ENCODE measurements around the gene GIT2. TPM values are rescaled to one million over a fixed set of nuclear protein-coding genes. Genes with fewer than 3 reads are reported as not detected.

The GIT2 gene
- total RNA-seq, 1 donor from 2014 or later = 50.5 TPM

GRCh38 chr12:109897029-109897428 is 99.1 kb downstream of the GIT2 start:
- Histone ChIP-seq H3K27ac (replicated peaks) (no peak overlapping the region), H3K4me1 (peaks cover 25% of the 10 kb centered on the region), H3K27me3 (ENCODE audit: low read depth) (no peaks in the 10 kb centered on the region), H3K4me3 (no peak overlapping the region), H3K9me3 (replicated peaks) (no peaks in the 10 kb centered on the region), H3K36me3 (no peaks in the 10 kb centered on the region)
- intact Hi-C loops (cut with micrococcal nuclease) = no loop called here
- TF ChIP-seq CTCF (IDR thresholded peaks at IDR 0.05; ENCODE audit: borderline replicate concordance) = no peak
- no peak for DNase-seq

DNA sequence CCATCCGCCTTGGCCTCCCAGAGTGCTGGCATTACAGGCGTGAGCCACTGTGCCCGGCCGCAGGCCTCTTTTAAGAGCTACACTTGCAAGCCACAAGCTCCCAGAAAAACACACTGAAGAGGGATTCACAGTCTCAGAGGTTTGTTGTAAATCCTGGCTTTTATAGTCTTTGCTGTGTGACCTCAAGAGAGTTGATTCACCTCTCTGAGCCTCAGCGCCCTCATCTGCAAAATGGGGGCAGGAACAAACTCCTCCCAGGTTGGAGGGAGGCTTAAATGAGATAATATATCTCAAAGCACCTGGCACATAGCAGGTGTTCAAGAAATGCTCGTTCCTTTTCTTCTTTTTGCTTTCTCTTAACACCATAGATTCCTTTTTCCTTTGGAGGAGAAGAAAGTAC is 100.0 kb downstream of the GIT2 start:
- no peak overlapping the region for H3K27ac ChIP-seq (replicated peaks)
- H3K27me3 ChIP-seq (ENCODE audit: low read depth) = no peaks in the 10 kb centered on the region
- H3K4me1 ChIP-seq = peaks cover 16% of the 10 kb centered on the region
- no peak for DNase-seq
- H3K4me3 ChIP-seq = no peak overlapping the region
- H3K9me3 ChIP-seq (replicated peaks) = no peaks in the 10 kb centered on the region
- H3K36me3 ChIP-seq = no peaks in the 10 kb centered on the region
- intact Hi-C loops (cut with micrococcal nuclease) = no loop called here
- no peak for TF ChIP-seq CTCF (IDR thresholded peaks at IDR 0.05; ENCODE audit: borderline replicate concordance)

- Histone ChIP-seq H3K4me1 (peaks cover 7% of the 10 kb centered on the region), H3K9me3 (replicated peaks) (no peaks in the 10 kb centered on the region), H3K36me3 (no peaks in the 10 kb centered on the region), H3K4me3 (no peak overlapping the region), H3K27me3 (ENCODE audit: low read depth) (no peaks in the 10 kb centered on the region), H3K27ac (replicated peaks) (no peak overlapping the region)
- TF ChIP-seq CTCF (IDR thresholded peaks at IDR 0.05; ENCODE audit: borderline replicate concordance) = no peak
- DNase-seq = no peak
- intact Hi-C loops (cut with micrococcal nuclease) = no loop called here
Observed at GRCh38 chr12:109894939-109895338, 101.2 kb downstream of the GIT2 start.

DNA sequence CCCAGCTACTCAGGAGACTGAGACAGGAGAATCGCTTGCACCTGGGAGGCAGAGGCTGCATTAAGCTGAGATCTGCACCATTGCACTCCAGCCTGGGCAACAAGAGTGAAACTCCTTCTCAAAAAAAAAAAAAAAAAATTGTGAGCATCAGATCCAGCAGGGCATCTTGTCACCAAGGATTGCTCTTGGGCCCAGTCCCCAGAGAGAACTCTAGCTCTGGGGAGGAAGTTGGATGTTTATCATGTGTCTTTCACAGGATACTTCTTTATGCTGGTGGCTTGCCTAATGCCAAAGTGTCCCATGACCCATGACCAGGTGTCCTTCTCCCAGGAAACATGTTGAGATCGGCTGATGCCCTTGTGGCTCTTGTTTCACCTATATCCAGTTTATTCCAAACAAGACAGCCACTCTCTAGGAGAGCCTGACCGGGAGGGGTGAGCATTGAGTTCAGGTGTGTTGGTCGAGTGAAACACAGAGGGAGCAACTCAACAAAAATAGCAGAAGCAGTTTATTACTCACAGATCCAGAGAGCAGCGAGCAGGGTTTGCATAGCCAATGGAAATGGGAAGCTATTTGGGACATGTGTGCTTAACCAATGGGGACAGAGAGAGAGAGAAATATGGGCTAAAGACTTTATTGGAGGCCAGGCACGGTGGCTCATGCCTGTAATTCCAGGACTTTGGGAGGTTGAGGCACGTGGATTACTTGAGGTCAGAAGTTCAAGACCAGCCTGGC is 102.7 kb downstream of the GIT2 start:
- no peaks in the 10 kb centered on the region for H3K27me3 ChIP-seq (ENCODE audit: low read depth)
- intact Hi-C loops (cut with micrococcal nuclease) = no loop called here
- H3K36me3 ChIP-seq = no peaks in the 10 kb centered on the region
- H3K9me3 ChIP-seq (replicated peaks) = no peaks in the 10 kb centered on the region
- no peak overlapping the region for H3K4me3 ChIP-seq
- no peak for DNase-seq
- peaks cover 11% of the 10 kb centered on the region for H3K4me1 ChIP-seq
- H3K27ac ChIP-seq (replicated peaks) = no peak overlapping the region
- no peak for TF ChIP-seq CTCF (IDR thresholded peaks at IDR 0.05; ENCODE audit: borderline replicate concordance)

GRCh38 chr12:109892748-109893147 is 103.4 kb downstream of the GIT2 start:
- intact Hi-C loops (cut with micrococcal nuclease) = no loop called here

More at GRCh38 chr12:109892748-109893147, 103.4 kb downstream of the GIT2 start:
- Histone ChIP-seq H3K9me3 (replicated peaks) (no peaks in the 10 kb centered on the region), H3K36me3 (no peaks in the 10 kb centered on the region), H3K4me1 (peaks cover 18% of the 10 kb centered on the region), H3K4me3 (no peak overlapping the region), H3K27ac (replicated peaks) (no peak overlapping the region), H3K27me3 (ENCODE audit: low read depth) (no peaks in the 10 kb centered on the region)
- TF ChIP-seq CTCF (IDR thresholded peaks at IDR 0.05; ENCODE audit: borderline replicate concordance) = no peak
- no peak for DNase-seq
